Measurements from ENCODE around the gene CNPY4.

- TF ChIP-seq, protein P1, sequence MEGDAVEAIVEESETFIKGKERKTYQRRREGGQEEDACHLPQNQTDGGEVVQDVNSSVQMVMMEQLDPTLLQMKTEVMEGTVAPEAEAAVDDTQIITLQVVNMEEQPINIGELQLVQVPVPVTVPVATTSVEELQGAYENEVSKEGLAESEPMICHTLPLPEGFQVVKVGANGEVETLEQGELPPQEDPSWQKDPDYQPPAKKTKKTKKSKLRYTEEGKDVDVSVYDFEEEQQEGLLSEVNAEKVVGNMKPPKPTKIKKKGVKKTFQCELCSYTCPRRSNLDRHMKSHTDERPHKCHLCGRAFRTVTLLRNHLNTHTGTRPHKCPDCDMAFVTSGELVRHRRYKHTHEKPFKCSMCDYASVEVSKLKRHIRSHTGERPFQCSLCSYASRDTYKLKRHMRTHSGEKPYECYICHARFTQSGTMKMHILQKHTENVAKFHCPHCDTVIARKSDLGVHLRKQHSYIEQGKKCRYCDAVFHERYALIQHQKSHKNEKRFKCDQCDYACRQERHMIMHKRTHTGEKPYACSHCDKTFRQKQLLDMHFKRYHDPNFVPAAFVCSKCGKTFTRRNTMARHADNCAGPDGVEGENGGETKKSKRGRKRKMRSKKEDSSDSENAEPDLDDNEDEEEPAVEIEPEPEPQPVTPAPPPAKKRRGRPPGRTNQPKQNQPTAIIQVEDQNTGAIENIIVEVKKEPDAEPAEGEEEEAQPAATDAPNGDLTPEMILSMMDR (IDR thresholded peaks at IDR 0.05): no peak
- no peak for TF ChIP-seq POLR2A (IDR thresholded peaks at IDR 0.05)
Observed at GRCh38 chr7:100093925-100094486, 25.4 kb upstream of the CNPY4 start.
